ENCODE data around the gene SH3PXD2A. TPM values are rescaled to one million over a fixed set of nuclear protein-coding genes. Genes with fewer than 3 reads are reported as not detected.

Gene SH3PXD2A
- total RNA-seq, 3 donors from 2014 or later: 14.3 to 30.5 (median 14.7) TPM

DNA sequence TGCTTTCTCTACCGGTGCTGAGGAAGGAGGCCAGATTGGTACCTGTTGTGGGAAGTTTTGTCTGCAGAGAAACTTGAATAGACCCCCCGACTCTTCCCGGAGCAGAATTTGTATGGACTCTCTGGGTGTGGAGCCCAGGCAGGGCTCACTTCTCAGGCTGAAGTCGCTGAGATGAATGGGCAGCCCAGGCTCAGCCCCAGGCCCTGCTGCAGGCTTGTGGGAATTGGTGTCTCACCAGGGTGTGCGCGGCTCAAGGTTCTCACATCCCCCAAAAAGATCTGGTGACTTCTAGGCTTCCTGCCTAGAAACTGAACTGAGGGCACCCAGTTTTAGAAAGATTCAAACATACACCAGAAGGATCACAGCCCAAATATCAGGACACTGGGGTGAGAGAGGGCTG lies 258.4 kb downstream of the SH3PXD2A start:
- Histone ChIP-seq H3K27ac (no peak overlapping the region), H3K27me3 (no peaks in the 10 kb centered on the region), H3K4me1 (no peaks in the 10 kb centered on the region), H3K4me3 (no peak overlapping the region), H3K9me3 (no peaks in the 10 kb centered on the region), H3K36me3 (no peaks in the 10 kb centered on the region)
- DNase-seq (ENCODE audit: low spot score in 2 of 2): no peak
- no peak for TF ChIP-seq POLR2A (IDR thresholded peaks at IDR 0.05)
- no peak for TF ChIP-seq POLR2AphosphoS5 (IDR thresholded peaks at IDR 0.05)
- TF ChIP-seq, protein P1, sequence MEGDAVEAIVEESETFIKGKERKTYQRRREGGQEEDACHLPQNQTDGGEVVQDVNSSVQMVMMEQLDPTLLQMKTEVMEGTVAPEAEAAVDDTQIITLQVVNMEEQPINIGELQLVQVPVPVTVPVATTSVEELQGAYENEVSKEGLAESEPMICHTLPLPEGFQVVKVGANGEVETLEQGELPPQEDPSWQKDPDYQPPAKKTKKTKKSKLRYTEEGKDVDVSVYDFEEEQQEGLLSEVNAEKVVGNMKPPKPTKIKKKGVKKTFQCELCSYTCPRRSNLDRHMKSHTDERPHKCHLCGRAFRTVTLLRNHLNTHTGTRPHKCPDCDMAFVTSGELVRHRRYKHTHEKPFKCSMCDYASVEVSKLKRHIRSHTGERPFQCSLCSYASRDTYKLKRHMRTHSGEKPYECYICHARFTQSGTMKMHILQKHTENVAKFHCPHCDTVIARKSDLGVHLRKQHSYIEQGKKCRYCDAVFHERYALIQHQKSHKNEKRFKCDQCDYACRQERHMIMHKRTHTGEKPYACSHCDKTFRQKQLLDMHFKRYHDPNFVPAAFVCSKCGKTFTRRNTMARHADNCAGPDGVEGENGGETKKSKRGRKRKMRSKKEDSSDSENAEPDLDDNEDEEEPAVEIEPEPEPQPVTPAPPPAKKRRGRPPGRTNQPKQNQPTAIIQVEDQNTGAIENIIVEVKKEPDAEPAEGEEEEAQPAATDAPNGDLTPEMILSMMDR (IDR thresholded peaks at IDR 0.05): no peak
- intact Hi-C loops (cut with DNase I; ENCODE audit: low total_unique reads): no loop called here

DNA sequence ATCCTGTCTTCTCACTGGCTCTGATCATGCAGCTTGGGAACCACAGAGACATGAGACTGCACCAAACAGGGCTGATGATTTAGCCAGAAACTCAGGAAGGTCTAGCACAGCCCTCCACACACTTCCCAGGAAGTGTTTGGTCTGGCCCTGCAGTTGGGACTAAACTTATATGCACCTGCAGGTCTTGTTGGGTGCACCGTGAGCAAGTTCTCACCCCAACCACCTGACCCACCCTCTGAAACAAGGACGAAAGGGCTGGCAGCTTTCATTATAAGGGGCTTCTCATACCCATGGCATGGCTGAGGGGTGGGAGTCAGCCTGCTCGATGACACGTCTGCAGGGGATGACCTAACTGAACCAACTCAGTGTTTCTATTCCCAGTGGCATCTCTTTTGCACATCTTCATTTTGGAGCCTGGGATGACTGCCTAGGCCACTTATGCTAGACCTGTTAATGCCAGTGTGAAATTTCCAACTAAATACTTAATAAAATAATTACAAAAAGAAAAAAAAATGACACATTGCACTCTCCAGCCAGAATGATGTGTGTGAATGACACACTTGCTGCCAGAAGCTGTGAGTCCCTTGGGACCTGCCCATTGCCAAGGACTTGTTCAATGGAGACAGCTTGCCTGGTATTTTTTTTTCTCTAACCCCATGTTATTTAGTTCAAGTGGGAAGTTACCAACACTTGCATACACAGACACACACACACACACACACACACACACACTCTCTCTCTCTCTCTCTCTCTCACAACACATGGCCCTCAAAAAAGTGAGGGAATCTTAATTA lies 259.2 kb downstream of the SH3PXD2A start:
- no peak for DNase-seq (ENCODE audit: low spot score in 2 of 2)
- Histone ChIP-seq H3K4me3 (no peak overlapping the region), H3K9me3 (no peaks in the 10 kb centered on the region), H3K27me3 (no peaks in the 10 kb centered on the region), H3K36me3 (no peaks in the 10 kb centered on the region), H3K27ac (no peak overlapping the region), H3K4me1 (no peaks in the 10 kb centered on the region)
- intact Hi-C loops (cut with DNase I; ENCODE audit: low total_unique reads): no loop called here
- TF ChIP-seq, protein P1 (IDR thresholded peaks at IDR 0.05): no peak
- TF ChIP-seq POLR2A (IDR thresholded peaks at IDR 0.05): no peak
- TF ChIP-seq POLR2AphosphoS5 (IDR thresholded peaks at IDR 0.05): no peak

DNA sequence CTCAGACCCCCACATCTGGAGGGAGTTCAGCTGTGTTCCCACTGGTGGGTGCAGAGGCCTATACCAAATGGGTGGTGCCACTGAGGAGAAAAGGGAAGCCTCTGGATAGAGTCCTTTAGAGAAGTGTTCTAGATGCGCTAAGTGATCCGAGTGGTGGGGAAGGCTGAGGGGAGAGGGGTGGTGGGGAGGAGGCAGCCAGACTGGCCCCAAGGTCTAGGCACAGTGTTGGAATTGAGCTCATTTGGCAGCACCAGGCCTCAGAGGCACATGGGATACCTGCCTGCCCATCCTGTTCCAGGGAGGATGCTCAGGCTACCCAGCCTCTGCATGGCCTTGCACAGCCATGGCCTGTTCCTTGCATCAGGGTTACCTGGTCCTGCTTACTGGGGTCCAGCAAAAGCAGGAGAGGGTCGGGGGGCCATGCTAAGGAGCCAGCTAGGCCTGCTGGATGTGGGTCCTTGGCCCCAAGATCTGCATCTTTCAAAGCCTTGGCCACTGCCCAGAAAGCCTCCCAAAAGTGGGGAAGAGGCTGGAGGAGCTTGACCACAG lies 262.3 kb downstream of the SH3PXD2A start:
- no peaks in the 10 kb centered on the region for H3K27me3 ChIP-seq
- DNase-seq (ENCODE audit: low spot score in 2 of 2): no peak
- TF ChIP-seq, protein P1 (IDR thresholded peaks at IDR 0.05): no peak
- no peak for TF ChIP-seq POLR2A (IDR thresholded peaks at IDR 0.05)
- TF ChIP-seq POLR2AphosphoS5 (IDR thresholded peaks at IDR 0.05): no peak
- H3K4me3 ChIP-seq: no peak overlapping the region
- H3K27ac ChIP-seq: no peak overlapping the region
- H3K4me1 ChIP-seq: no peaks in the 10 kb centered on the region
- peaks cover 0 to 4% of the 10 kb centered on the region in 2 donors for H3K9me3 ChIP-seq
- H3K36me3 ChIP-seq: no peaks in the 10 kb centered on the region
- intact Hi-C loops (cut with DNase I; ENCODE audit: low total_unique reads): no loop called here

DNA sequence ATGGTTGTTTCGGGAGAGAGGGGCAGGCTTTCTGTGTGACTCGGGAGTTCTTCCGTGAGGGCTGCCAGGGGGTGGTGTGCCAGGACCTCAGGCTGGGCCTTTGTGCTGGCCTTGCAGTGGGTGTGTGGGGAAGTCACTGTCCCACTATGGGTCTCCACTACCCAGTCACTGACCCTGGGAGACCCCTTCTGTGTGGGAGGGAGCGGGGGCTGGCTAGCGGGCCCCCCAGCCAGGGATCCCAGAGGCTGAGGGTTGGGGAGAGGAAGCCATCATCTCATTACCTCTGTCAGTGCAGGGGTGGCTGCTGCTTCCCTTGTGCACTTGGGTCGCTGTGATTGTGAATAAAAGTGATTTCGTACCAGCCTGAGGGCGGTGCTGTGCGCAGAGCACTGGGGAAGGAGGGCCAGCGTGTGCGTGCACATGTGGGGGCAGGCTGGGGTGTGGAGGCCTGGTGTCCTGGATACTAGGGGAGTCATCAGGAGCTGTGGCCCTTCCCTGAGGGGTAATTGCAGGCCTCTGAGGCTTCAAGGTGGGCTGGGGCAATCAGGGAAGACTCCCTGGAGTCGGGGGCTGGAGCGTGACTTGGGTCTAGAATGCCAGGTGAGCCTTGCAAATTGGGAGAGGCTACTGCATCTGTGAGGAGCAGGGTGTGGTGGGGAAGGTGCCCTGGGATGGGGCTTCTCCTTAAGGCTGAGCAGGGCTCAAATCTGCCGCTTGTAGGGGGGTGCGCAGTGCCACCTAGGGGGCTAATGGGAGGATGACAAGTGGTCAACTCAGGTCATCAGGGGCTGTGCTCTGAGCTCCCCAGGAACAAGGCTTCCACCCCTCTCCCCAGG lies 263.0 kb downstream of the SH3PXD2A start:
- intact Hi-C loops (cut with DNase I; ENCODE audit: low total_unique reads): no loop called here
- DNase-seq (ENCODE audit: low spot score in 2 of 2): no peak
- Histone ChIP-seq H3K9me3 (peaks cover 3 to 8% of the 10 kb centered on the region in 2 donors), H3K27me3 (no peaks in the 10 kb centered on the region), H3K36me3 (no peaks in the 10 kb centered on the region), H3K27ac (no peak overlapping the region), H3K4me1 (no peaks in the 10 kb centered on the region), H3K4me3 (no peak overlapping the region)
- no peak for TF ChIP-seq POLR2AphosphoS5 (IDR thresholded peaks at IDR 0.05)
- TF ChIP-seq, protein P1 (IDR thresholded peaks at IDR 0.05): peak in 1 of 3 donors; percentile 13
- no peak for TF ChIP-seq POLR2A (IDR thresholded peaks at IDR 0.05)
